SK-N-SH (cell line): ENCODE data around the gene HMG20A. TPM values are rescaled to one million over a fixed set of nuclear protein-coding genes. Genes with fewer than 3 reads are reported as not detected.

Experiments used
- CHD2 ChIP-seq: fragments of 150-350 bp; IDR thresholded peaks from 2 replicates; pipeline ENCODE4 v1.6.1; 2018; ENCODE audit warnings: low read length; ENCODE audit not compliant: partially characterized antibody
- EP300 ChIP-seq, 2 experiments: IDR thresholded peaks; 2 replicates each; pipeline versions ENCODE4 v1.4.0 to v1.6.1; 2012; ENCODE audit warnings: borderline replicate concordance in 1 of 2, low read depth in 1 of 2, low read length in 1 of 2
- EZH2phosphoT487 ChIP-seq: fragments of 200-600 bp; sonication (generic); IDR thresholded peaks from 2 replicates; pipeline ENCODE4 v1.6.1; 2017; ENCODE audit warnings: low read depth, mixed run types, mild to moderate bottlenecking, antibody characterized with exemption, moderate library complexity, borderline replicate concordance
- GABPA ChIP-seq: IDR thresholded peaks from 2 replicates; pipeline ENCODE4 v1.4.0; 2012; ENCODE audit warnings: low read depth, mild to moderate bottlenecking
- IRF3 ChIP-seq: fragments of 150-350 bp; IDR thresholded peaks from 2 replicates; pipeline ENCODE4 v1.6.1; 2016; ENCODE audit warnings: mild to moderate bottlenecking, low read depth, low read length
- MAX ChIP-seq: IDR thresholded peaks from 2 replicates; pipeline ENCODE4 v1.4.0; 2012; ENCODE audit warnings: low read depth
- MEF2A ChIP-seq: IDR thresholded peaks from 2 replicates; pipeline ENCODE4 v1.4.0; 2012; ENCODE audit warnings: low read depth, borderline replicate concordance
- NRF1 ChIP-seq: IDR thresholded peaks from 2 replicates; pipeline ENCODE4 v1.6.1; 2012; ENCODE audit warnings: low read depth, mild to moderate bottlenecking, low read length
- RCOR1 ChIP-seq: fragments of 150-350 bp; IDR thresholded peaks from 2 replicates; pipeline ENCODE4 v1.6.1; 2017; ENCODE audit warnings: antibody characterized with exemption, low read length
- REST ChIP-seq: IDR thresholded peaks from 2 replicates; pipeline ENCODE4 v1.6.1; 2012; ENCODE audit warnings: mild to moderate bottlenecking, low read depth, low read length, moderate library complexity
- RFX5 ChIP-seq: IDR thresholded peaks from 2 replicates; pipeline ENCODE4 v1.6.1; 2012; ENCODE audit warnings: mild to moderate bottlenecking, improper control_type of control experiment, low read length
- RXRA ChIP-seq: IDR thresholded peaks from 2 replicates; pipeline ENCODE4 v1.4.0; 2012; ENCODE audit warnings: low read depth, mild to moderate bottlenecking, borderline replicate concordance
- TCF12 ChIP-seq: IDR thresholded peaks from 2 replicates; pipeline ENCODE4 v1.4.0; 2012
- YY1 ChIP-seq: IDR thresholded peaks from 2 replicates; pipeline ENCODE4 v1.4.0; 2012; ENCODE audit warnings: low read depth, mild to moderate bottlenecking
- polyA plus RNA-seq, 3 experiments: library from polyadenylated mRNA; depleted of rRNA; stranded (reverse); fragments of >200 nt; gene quantifications; 2 replicates each; pipeline ENCODE4 v1.2.3, GENCODE V29; 2012
- TF ChIP-seq, protein P1 (sequence below): IDR thresholded peaks from 2 replicates; pipeline ENCODE4; 2012

The HMG20A gene
- polyA plus RNA-seq, 1 of the 3 experiments (the other 2 are of a cell fraction): 27.7 TPM

DNA sequence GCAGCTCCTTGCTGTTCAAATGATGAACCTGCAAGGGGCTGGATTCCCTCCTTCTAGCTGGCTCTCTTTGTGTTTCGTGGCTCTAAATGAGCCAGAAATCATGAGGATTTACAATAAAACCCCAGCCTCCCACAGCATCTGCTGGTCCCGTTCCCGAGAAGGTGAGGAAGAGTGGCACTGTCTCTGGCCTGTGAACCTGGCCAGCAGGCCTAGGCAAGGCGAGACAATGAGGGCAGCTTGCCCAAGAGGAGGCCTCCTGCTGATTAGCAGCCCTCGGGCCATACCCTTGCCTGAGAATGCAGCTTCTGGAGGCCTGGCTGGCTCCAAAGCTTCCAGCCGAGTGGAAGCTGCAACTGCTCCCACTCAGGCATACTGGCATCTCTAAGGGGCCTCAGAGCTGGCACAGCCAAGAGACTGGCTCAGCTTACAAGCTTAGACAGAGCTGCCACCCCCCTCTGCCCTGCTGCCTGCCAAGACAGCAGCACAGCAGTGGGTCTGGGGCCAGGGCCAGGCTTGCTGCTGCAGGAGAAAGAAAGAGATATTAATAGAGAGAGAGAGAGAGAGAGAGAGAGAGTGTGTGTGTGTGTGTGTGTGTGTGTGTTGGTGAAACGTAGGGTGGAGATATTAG, 76.5 kb downstream of the HMG20A start (continued):
- TF ChIP-seq REST (no peak), RXRA (no peak), GABPA (no peak), EZH2phosphoT487 (no peak), CHD2 (peak; percentile 25), TCF12 (peak; percentile 59; the same call in 1 of the 2 replicates), RCOR1 (peak; percentile 55; the same call in 1 of the 2 replicates), YY1 (no peak), NRF1 (no peak), MAX (0 out of 2 replicates have a peak, but pooled peaks have one; percentile 10), MEF2A (peak; percentile 57; the same call in 1 of the 2 replicates), EP300 (IDR thresholded peaks at IDR 0.05; ENCODE audit: borderline replicate concordance in 1 of 2, low read depth in 1 of 2, low read length in 1 of 2) (peak in 1 of 2 experiments; percentile 17; a peak in 1 of 4 replicates), IRF3 (no peak), RFX5 (no peak)
- TF ChIP-seq, protein P1, sequence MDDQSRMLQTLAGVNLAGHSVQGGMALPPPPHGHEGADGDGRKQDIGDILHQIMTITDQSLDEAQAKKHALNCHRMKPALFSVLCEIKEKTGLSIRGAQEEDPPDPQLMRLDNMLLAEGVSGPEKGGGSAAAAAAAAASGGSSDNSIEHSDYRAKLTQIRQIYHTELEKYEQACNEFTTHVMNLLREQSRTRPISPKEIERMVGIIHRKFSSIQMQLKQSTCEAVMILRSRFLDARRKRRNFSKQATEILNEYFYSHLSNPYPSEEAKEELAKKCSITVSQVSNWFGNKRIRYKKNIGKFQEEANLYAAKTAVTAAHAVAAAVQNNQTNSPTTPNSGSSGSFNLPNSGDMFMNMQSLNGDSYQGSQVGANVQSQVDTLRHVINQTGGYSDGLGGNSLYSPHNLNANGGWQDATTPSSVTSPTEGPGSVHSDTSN: peak; percentile 33; the same call in 1 of the 2 replicates
